ENCODE results near the gene ATP4B.

DNA sequence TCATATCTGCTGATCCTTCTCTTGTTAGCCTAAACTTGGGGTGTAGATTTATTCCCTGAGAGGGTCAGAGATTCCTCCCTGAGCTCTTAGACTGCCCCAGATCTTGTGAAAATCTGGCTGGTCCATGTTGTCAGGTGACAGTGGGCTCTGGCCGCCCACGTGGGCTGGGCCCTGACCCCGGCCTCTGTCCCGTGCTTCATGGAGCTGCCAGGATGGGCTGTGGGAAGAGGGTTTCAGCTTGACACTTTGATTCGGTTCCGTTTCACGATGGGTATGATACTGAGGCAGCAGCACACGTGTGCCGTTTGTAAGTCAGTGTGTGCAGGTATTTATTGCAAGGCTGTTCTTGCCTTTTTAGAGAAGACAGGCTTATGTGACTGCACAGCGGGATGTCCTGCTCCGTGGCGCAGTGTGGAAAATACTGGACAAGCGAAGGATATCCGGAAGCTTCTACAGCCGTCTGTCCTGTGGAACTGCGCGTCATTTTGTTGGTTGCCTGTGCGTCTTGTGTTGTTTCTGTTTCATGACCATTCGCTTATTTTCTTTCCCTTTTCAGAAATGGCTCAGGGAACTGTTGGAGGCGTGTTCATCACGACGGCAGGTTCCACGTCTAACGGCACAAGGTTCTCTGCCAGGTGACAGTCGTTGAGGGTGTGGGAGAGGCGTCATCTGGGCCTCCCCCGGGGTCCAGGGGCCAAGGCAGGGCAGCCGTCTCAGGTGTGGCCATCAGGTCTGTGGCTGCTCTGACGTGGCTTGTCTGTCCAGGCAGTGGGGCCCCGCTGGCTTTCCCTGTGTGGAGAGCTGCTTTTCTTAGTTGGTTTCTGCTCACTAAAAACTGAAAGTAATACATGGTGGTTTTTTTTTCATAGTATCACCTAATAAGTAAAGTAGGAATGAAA lies 20.5 kb downstream of the ATP4B start:
- TF ChIP-seq POLR2A (IDR thresholded peaks at IDR 0.05; ENCODE audit: low read length), result no peak
- TF ChIP-seq GATA1 (IDR thresholded peaks at IDR 0.05; ENCODE audit: low read depth, low read length), result no peak
